ENCODE results near the gene PALM2AKAP2. TPM values are rescaled to one million over a fixed set of nuclear protein-coding genes. Genes with fewer than 3 reads are reported as not detected.
A peak's percentile ranks its signal among the peaks of the same experiment; 100 is the strongest.

The PALM2AKAP2 gene
- total RNA-seq, 1 experiment from 2014 or later, result 2.1 TPM

GRCh38 chr9:109776391-109776790, 3.6 kb upstream of the PALM2AKAP2 start:
- CTCF ChIA-PET, result no interaction called here
- intact Hi-C loops (cut with micrococcal nuclease; ENCODE audit: unreplicated experiment), result no loop called here
- H3K27me3 ChIP-seq (ENCODE audit: insufficient read depth, low read depth), result no peaks in the 10 kb centered on the region

DNA sequence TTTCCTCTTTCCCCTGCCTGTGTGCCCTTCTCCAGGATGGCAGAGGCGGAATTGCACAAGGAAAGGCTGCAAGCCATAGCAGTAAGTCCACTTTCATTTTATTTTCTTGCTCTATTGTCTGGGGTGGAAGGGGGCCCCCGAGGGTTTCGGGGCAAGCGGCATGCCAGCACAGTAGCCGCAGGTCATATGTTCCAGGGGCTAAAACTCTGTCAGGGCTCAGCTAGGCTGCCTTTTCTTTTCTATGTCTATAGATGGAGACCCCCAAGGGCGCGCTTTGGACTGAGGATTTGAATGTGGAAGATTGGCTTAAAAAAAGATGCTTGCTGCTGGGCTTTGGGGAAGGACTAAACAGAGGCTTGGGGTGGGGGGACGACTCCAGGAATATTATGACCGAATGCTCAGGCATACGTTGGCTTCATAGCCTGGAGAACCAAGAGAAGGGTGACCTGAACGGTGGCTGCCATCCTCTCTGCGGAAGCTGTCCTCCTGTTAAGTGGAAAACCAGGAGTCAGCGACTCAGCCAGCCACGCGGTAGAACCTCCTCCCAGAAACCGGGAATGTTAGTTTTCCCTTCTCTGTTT, 545 bp downstream of the PALM2AKAP2 start:
- Histone ChIP-seq H3K9me3 (ENCODE audit: insufficient read depth, low read depth) (no peaks in the 10 kb centered on the region), H3K36me3 (ENCODE audit: low read depth) (no peaks in the 10 kb centered on the region), H3K9me2 (ENCODE audit: insufficient read depth) (no peaks in the 10 kb centered on the region), H3K4me1 (replicated peaks; ENCODE audit: insufficient read depth) (peaks cover 11% of the 10 kb centered on the region), H4K20me1 (ENCODE audit: insufficient read depth) (no peaks in the 10 kb centered on the region), H3F3A (ENCODE audit: insufficient read depth, low read depth) (no peaks in the 10 kb centered on the region), H3K4me2 (peak overlapping the region; percentile 89), H3K27me3 (ENCODE audit: insufficient read depth, low read depth) (no peaks in the 10 kb centered on the region), H3K4me3 (peak overlapping the region; percentile 89), H3K79me2 (ENCODE audit: low read depth) (peaks cover 15% of the 10 kb centered on the region; the same call in 1 of the 2 replicates), H3K27ac (peak overlapping the region; percentile 5; the same call in 1 of the 2 replicates), H2AFZ (peak overlapping the region; percentile 97)
- BruUV-seq (replicated peaks), result TSS peak; percentile 36
- DNase-seq, result no peak
- TF ChIP-seq CTCF (conservative IDR thresholded peaks at IDR 0.05) (0 out of 2 replicates have a peak, but pooled peaks have one; percentile 31), EZH2 (IDR thresholded peaks at IDR 0.05; ENCODE audit: low read depth) (no peak)
- POLR2A ChIA-PET (ENCODE audit: unreplicated experiment), result no interaction called here
- CTCF ChIA-PET, result no interaction called here
- intact Hi-C loops (cut with micrococcal nuclease; ENCODE audit: unreplicated experiment), result loop anchor here (1.0 to 5.0 kb wide), 2 partner anchors 37 to 206 kb away; no protein-coding TSS in a partner anchor

More at GRCh38 chr9:109776391-109776790, 3.6 kb upstream of the PALM2AKAP2 start:
- TF ChIP-seq CTCF (conservative IDR thresholded peaks at IDR 0.05) (no peak), EZH2 (IDR thresholded peaks at IDR 0.05; ENCODE audit: low read depth) (no peak)
- H3K9me2 ChIP-seq (ENCODE audit: insufficient read depth), result no peaks in the 10 kb centered on the region
- H3K4me1 ChIP-seq (replicated peaks; ENCODE audit: insufficient read depth), result peaks cover 7% of the 10 kb centered on the region
- no peaks in the 10 kb centered on the region for H3K9me3 ChIP-seq (ENCODE audit: insufficient read depth, low read depth)
- no peak overlapping the region for H2AFZ ChIP-seq
- DNase-seq, result no peak
- POLR2A ChIA-PET (ENCODE audit: unreplicated experiment), result no interaction called here
- H4K20me1 ChIP-seq (ENCODE audit: insufficient read depth), result no peaks in the 10 kb centered on the region
- no peak overlapping the region for H3K27ac ChIP-seq
- H3K36me3 ChIP-seq (ENCODE audit: low read depth), result no peaks in the 10 kb centered on the region
- no peak overlapping the region for H3K4me2 ChIP-seq
- no TSS peak for BruUV-seq (replicated peaks)
- no peak overlapping the region for H3K4me3 ChIP-seq
- no peaks in the 10 kb centered on the region for H3K79me2 ChIP-seq (ENCODE audit: low read depth)
- no peaks in the 10 kb centered on the region for H3F3A ChIP-seq (ENCODE audit: insufficient read depth, low read depth)

- no peak for TF ChIP-seq CTCF (conservative IDR thresholded peaks at IDR 0.05)
- TF ChIP-seq EZH2 (IDR thresholded peaks at IDR 0.05; ENCODE audit: low read depth), result no peak
- H4K20me1 ChIP-seq (ENCODE audit: insufficient read depth), result no peaks in the 10 kb centered on the region
- no peak overlapping the region for H3K27ac ChIP-seq
- H3K4me1 ChIP-seq (replicated peaks; ENCODE audit: insufficient read depth), result peaks cover 11% of the 10 kb centered on the region
- H3K4me3 ChIP-seq, result peak overlapping the region; percentile 89
- H3K79me2 ChIP-seq (ENCODE audit: low read depth), result peaks cover 15% of the 10 kb centered on the region; the same call in 1 of the 2 replicates
- no peaks in the 10 kb centered on the region for H3K9me2 ChIP-seq (ENCODE audit: insufficient read depth)
- intact Hi-C loops (cut with micrococcal nuclease; ENCODE audit: unreplicated experiment), result loop anchor here (5.0 kb wide), 1 partner anchor 36 kb away; no protein-coding TSS in a partner anchor
- H3F3A ChIP-seq (ENCODE audit: insufficient read depth, low read depth), result no peaks in the 10 kb centered on the region
- ChIA-PET CTCF (no interaction called here), POLR2A (ENCODE audit: unreplicated experiment) (no interaction called here)
- BruUV-seq (replicated peaks), result no TSS peak
- H3K27me3 ChIP-seq (ENCODE audit: insufficient read depth, low read depth), result no peaks in the 10 kb centered on the region
- no peaks in the 10 kb centered on the region for H3K36me3 ChIP-seq (ENCODE audit: low read depth)
- H2AFZ ChIP-seq, result peak overlapping the region; percentile 97
- H3K4me2 ChIP-seq, result peak overlapping the region; percentile 89
- no peak for DNase-seq
- no peaks in the 10 kb centered on the region for H3K9me3 ChIP-seq (ENCODE audit: insufficient read depth, low read depth)
These were observed 1.1 kb downstream of the PALM2AKAP2 start for GRCh38 chr9:109781086-109781485.
